K562 (cell line): ENCODE results near the gene ARID3B. TPM values are rescaled to one million over a fixed set of nuclear protein-coding genes. Genes with fewer than 3 reads are reported as not detected.

Experiments used
- CTBP1 ChIP-seq: fragments of 450-650 bp; IDR thresholded peaks from 2 replicates; pipeline ENCODE4 v1.6.1; 2016; ENCODE audit warnings: borderline replicate concordance
- FOXM1 ChIP-seq, 2 experiments: fragments of 450-650 bp in 1 of 2; sonication (generic) in 1 of 2; formaldehyde crosslinking in 1 of 2; IDR thresholded peaks; 2 replicates each; pipeline versions ENCODE4 v1.6.1 to v1.9.0; 2017 to 2022; ENCODE audit warnings: low read depth in 2 of 2, mild to moderate bottlenecking in 2 of 2, missing genetic modification reagents in 1 of 2, moderate library complexity in 1 of 2
- NBN ChIP-seq: fragments of 450-650 bp; IDR thresholded peaks from 2 replicates; pipeline ENCODE4 v1.6.1; 2016; ENCODE audit warnings: low read depth, mild to moderate bottlenecking
- NCOA6 ChIP-seq: fragments of 450-650 bp; IDR thresholded peaks from 2 replicates; pipeline ENCODE4 v1.6.1; 2017; ENCODE audit warnings: mild to moderate bottlenecking
- PPARD ChIP-seq: fragments of 250-450 bp; sonication (Bioruptor Pico); IDR thresholded peaks from 2 replicates; pipeline ENCODE4 v1.8.0; 2022; ENCODE audit warnings: inconsistent platforms, mild to moderate bottlenecking, moderate library complexity
- RAD21 ChIP-seq, 2 experiments: fragments of 250-450 bp in 1 of 2; fragments of 450-650 bp in 1 of 2; sonication (Bioruptor Pico) in 1 of 2; formaldehyde crosslinking in 1 of 2; IDR thresholded peaks in 1 of 2; conservative IDR thresholded peaks in 1 of 2; 2 replicates each; pipeline versions ENCODE4 v1.4.0 to v1.8.0; 2020 to 2022; ENCODE audit warnings: mild to moderate bottlenecking in 2 of 2, moderate library complexity in 1 of 2
- RBBP5 ChIP-seq: fragments of 200-600 bp; sonication (generic); IDR thresholded peaks from 2 replicates; pipeline ENCODE4 v1.6.1; 2012; ENCODE audit warnings: borderline replicate concordance, mild to moderate bottlenecking, low read length, control low read depth, inconsistent platforms; ENCODE audit not compliant: insufficient read depth, poor library complexity, severe bottlenecking
- RCOR1 ChIP-seq, 2 experiments: IDR thresholded peaks; 2 replicates each; pipeline ENCODE4 v1.6.1; 2012; ENCODE audit warnings: low read depth in 2 of 2, low read length in 2 of 2, borderline replicate concordance in 1 of 2, improper control_type of control experiment in 1 of 2
- SRSF9 ChIP-seq: fragments of 200-400 bp; formaldehyde crosslinking; IDR thresholded peaks from 2 replicates; pipeline ENCODE4 v1.6.1; 2017; ENCODE audit warnings: low read depth, low read length, borderline replicate concordance
- TAF7 ChIP-seq: fragments of 450-650 bp; IDR thresholded peaks from 2 replicates; pipeline ENCODE4 v1.6.1; 2016; ENCODE audit warnings: missing genetic modification characterization, missing compliant biosample characterization
- TBL1XR1 ChIP-seq, 2 experiments: IDR thresholded peaks; 2 replicates each; pipeline ENCODE4 v1.6.1; 2012; ENCODE audit warnings: improper control_type of control experiment in 2 of 2, low read length in 2 of 2, mild to moderate bottlenecking in 1 of 2
- ZNF146 ChIP-seq: IDR thresholded peaks from one replicate; pipeline ENCODE4 v1.6.1; 2018; ENCODE audit warnings: missing compliant biosample characterization; ENCODE audit not compliant: unreplicated experiment
- polyA plus RNA-seq, 8 experiments: library from polyadenylated mRNA; depleted of rRNA in 4 of 8; stranded (reverse) in 5 of 8; unstranded in 3 of 8; fragments of >200 nt; fragmentation: Nextera tagmentation in 2 of 8; fragmentation: Illumina TruSeq in 1 of 8; extraction: Ambion mirVana in 2 of 8; extraction: Trizol in 1 of 8; gene quantifications; 2 replicates each; pipeline versions ENCODE4 v1.2.1 to v1.2.3, GENCODE V29; 2011 to 2014; ENCODE audit warnings: inconsistent platforms in 1 of 8, missing spikeins in 1 of 8
- total RNA-seq, 7 experiments: library from RNA; depleted of rRNA in 6 of 7; stranded (reverse); fragments of >200 nt in 6 of 7; fragmentation: Illumina TruSeq in 2 of 7; extraction: Trizol in 2 of 7; gene quantifications; 2 replicates each; pipeline versions ENCODE4 v1.2.1 to v1.2.3, GENCODE V29; 2011 to 2021; ENCODE audit warnings: low replicate concordance in 1 of 7
- TF ChIP-seq, protein P1 (sequence below): sonication (generic); formaldehyde crosslinking; IDR thresholded peaks from 2 replicates; pipeline ENCODE4 v1.8.1; 2023; ENCODE audit warnings: missing genetic modification reagents, mild to moderate bottlenecking, borderline replicate concordance
- TF ChIP-seq, protein P2 (sequence below): fragments of 250-450 bp; sonication (Bioruptor Pico); IDR thresholded peaks from 2 replicates; pipeline ENCODE4 v1.8.0; 2021; ENCODE audit warnings: moderate library complexity, mild to moderate bottlenecking, inconsistent platforms
- TF ChIP-seq, protein P3 (sequence below): fragments of 250-450 bp; sonication (Bioruptor Pico); IDR thresholded peaks from 2 replicates; pipeline ENCODE4 v1.4.0; 2020; ENCODE audit warnings: mild to moderate bottlenecking, moderate library complexity

Gene ARID3B
- total and polyA plus RNA-seq, 9 of the 15 experiments (the other 6 are each of a cell fraction or from before 2014, with no cell fraction given): 0.32 to 15.1 (median 7.1) TPM

DNA sequence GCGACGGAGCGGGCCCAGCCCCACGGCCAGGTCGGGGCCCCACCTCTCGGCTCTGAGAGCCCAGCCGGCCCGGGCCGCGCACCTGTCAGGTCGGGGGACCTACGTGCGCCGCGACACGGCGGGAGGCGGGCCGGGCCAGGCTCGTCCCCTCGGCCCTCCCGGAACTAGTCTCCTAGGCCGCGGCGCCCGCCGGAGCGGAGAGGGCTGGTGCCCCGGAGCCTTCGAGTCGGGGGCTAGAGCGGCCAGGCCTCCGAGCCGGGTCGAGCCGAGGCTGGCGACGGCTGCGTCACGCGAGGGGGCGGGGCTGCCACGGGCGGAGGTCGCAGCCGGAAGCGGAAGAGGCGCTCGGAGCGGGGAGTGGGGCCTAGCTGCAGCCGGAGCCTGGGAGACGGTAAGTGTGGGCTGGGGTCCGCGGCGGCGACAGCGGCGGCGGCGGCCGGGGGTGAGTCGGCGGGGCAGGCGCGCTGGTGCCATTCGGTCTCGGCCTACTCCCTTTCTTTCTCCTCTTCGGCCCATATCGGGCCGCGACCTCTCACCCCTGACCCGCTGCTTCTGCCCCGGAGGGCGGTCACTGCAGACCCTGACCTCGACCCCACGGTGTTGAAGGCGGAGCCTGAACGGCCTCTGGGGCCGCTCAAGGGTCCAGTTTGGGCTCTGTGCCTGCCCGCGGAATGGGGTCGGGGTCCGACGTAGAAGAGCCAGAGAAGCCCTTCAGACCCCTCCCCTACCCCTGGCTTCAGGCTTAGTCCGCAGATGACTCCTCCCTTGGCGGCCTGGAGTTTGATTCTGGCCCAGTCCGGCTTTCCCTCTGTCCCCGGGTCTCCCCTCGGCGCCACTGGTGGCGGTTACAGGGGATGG lies 74.7 kb downstream of the ARID3B start, which contains the start of gene CLK3 (continued):
- TF ChIP-seq, protein P1, sequence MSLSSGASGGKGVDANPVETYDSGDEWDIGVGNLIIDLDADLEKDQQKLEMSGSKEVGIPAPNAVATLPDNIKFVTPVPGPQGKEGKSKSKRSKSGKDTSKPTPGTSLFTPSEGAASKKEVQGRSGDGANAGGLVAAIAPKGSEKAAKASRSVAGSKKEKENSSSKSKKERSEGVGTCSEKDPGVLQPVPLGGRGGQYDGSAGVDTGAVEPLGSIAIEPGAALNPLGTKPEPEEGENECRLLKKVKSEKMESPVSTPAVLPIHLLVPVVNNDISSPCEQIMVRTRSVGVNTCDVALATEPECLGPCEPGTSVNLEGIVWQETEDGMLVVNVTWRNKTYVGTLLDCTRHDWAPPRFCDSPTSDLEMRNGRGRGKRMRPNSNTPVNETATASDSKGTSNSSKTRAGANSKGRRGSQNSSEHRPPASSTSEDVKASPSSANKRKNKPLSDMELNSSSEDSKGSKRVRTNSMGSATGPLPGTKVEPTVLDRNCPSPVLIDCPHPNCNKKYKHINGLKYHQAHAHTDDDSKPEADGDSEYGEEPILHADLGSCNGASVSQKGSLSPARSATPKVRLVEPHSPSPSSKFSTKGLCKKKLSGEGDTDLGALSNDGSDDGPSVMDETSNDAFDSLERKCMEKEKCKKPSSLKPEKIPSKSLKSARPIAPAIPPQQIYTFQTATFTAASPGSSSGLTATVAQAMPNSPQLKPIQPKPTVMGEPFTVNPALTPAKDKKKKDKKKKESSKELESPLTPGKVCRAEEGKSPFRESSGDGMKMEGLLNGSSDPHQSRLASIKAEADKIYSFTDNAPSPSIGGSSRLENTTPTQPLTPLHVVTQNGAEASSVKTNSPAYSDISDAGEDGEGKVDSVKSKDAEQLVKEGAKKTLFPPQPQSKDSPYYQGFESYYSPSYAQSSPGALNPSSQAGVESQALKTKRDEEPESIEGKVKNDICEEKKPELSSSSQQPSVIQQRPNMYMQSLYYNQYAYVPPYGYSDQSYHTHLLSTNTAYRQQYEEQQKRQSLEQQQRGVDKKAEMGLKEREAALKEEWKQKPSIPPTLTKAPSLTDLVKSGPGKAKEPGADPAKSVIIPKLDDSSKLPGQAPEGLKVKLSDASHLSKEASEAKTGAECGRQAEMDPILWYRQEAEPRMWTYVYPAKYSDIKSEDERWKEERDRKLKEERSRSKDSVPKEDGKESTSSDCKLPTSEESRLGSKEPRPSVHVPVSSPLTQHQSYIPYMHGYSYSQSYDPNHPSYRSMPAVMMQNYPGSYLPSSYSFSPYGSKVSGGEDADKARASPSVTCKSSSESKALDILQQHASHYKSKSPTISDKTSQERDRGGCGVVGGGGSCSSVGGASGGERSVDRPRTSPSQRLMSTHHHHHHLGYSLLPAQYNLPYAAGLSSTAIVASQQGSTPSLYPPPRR (CRISPR knock-in tag): 0 out of 2 replicates have a peak, but pooled peaks have one; percentile 1
- TF ChIP-seq NCOA6: no peak
- peak; percentile 97 for TF ChIP-seq RBBP5
- no peak for TF ChIP-seq ZNF146 (CRISPR knock-in tag)
- TF ChIP-seq, protein P2, sequence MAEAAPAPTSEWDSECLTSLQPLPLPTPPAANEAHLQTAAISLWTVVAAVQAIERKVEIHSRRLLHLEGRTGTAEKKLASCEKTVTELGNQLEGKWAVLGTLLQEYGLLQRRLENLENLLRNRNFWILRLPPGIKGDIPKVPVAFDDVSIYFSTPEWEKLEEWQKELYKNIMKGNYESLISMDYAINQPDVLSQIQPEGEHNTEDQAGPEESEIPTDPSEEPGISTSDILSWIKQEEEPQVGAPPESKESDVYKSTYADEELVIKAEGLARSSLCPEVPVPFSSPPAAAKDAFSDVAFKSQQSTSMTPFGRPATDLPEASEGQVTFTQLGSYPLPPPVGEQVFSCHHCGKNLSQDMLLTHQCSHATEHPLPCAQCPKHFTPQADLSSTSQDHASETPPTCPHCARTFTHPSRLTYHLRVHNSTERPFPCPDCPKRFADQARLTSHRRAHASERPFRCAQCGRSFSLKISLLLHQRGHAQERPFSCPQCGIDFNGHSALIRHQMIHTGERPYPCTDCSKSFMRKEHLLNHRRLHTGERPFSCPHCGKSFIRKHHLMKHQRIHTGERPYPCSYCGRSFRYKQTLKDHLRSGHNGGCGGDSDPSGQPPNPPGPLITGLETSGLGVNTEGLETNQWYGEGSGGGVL (CRISPR knock-in tag): no peak
- no peak for TF ChIP-seq SRSF9
- TF ChIP-seq, protein P3, sequence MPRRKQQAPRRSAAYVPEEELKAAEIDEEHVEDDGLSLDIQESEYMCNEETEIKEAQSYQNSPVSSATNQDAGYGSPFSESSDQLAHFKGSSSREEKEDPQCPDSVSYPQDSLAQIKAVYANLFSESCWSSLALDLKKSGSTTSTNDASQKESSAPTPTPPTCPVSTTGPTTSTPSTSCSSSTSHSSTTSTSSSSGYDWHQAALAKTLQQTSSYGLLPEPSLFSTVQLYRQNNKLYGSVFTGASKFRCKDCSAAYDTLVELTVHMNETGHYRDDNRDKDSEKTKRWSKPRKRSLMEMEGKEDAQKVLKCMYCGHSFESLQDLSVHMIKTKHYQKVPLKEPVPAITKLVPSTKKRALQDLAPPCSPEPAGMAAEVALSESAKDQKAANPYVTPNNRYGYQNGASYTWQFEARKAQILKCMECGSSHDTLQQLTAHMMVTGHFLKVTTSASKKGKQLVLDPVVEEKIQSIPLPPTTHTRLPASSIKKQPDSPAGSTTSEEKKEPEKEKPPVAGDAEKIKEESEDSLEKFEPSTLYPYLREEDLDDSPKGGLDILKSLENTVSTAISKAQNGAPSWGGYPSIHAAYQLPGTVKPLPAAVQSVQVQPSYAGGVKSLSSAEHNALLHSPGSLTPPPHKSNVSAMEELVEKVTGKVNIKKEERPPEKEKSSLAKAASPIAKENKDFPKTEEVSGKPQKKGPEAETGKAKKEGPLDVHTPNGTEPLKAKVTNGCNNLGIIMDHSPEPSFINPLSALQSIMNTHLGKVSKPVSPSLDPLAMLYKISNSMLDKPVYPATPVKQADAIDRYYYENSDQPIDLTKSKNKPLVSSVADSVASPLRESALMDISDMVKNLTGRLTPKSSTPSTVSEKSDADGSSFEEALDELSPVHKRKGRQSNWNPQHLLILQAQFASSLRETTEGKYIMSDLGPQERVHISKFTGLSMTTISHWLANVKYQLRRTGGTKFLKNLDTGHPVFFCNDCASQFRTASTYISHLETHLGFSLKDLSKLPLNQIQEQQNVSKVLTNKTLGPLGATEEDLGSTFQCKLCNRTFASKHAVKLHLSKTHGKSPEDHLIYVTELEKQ: no peak
- no peak for TF ChIP-seq NBN
- no peak for TF ChIP-seq TAF7 (tag)
- TF ChIP-seq FOXM1 (IDR thresholded peaks at IDR 0.05; ENCODE audit: low read depth): no peak
- TF ChIP-seq FOXM1 (CRISPR knock-in tag; IDR thresholded peaks at IDR 0.05; ENCODE audit: low read depth): peak; percentile 70
- peak in 1 of 2 experiments; percentile 71; a peak in 1 of 4 replicates for TF ChIP-seq RCOR1 (IDR thresholded peaks at IDR 0.05; ENCODE audit: borderline replicate concordance in 1 of 2, low read depth in 2 of 2, low read length in 2 of 2)
- 0 out of 4 replicates have a peak, but pooled peaks of 1 of the 2 experiments have one; percentile 25 for TF ChIP-seq RAD21 (CRISPR knock-in tag; conservative IDR thresholded peaks at IDR 0.05 in 1 of 2, IDR thresholded peaks at IDR 0.05 in 1 of 2)
- TF ChIP-seq PPARD (CRISPR knock-in tag): no peak
- peak; percentile 94 for TF ChIP-seq CTBP1
- peak in 1 of 2 experiments; percentile 38; a peak in 1 of 4 replicates for TF ChIP-seq TBL1XR1 (IDR thresholded peaks at IDR 0.05; ENCODE audit: low read length in 2 of 2)
